Adrenal gland (tissue), 5 donors: ENCODE measurements around the gene WDR1.

Experiments used
- CTCF ChIP-seq, 6 experiments: fragments of 450-650 bp in 4 of 6; fragments of 200-600 bp in 2 of 6; sonication (generic) in 1 of 6; IDR thresholded peaks; 1 replicate in 5 of 6; 2 replicates in 1 of 6; pipeline versions ENCODE4 v1.5.1 to v1.8.0; 2016 to 2021; ENCODE audit warnings: antibody characterized with exemption in 6 of 6, mild to moderate bottlenecking in 2 of 6, moderate library complexity in 1 of 6
- POLR2A ChIP-seq, 2 donors: fragments of 450-650 bp; IDR thresholded peaks; one replicate each; pipeline ENCODE4 v1.6.1; 2017; ENCODE audit warnings: antibody characterized with exemption in 2 of 2, mild to moderate bottlenecking in 2 of 2, moderate library complexity in 1 of 2
- donor health status: DM: no; HTN: no; CAD: no.

GRCh38 chr4:10106421-10107039, 10.1 kb downstream of the WDR1 start:
- no peak for TF ChIP-seq CTCF (IDR thresholded peaks at IDR 0.05)
- TF ChIP-seq POLR2A (IDR thresholded peaks at IDR 0.05), result no peak
